Activated naive CD8-positive, alpha-beta T cell treated with anti-CD3 and anti-CD28 coated beads for 36 hours (primary cell): ENCODE results near the gene ABLIM2. TPM values are rescaled to one million over a fixed set of nuclear protein-coding genes. Genes with fewer than 3 reads are reported as not detected.

Experiments used
- DNase-seq: peaks from one replicate; pipeline ENCODE4 v3.0.0; 2021
- H3K27ac Mint-ChIP-seq: one replicate; pipeline ENCODE4 v1.8.0; 2022; ENCODE audit warnings: mild to moderate bottlenecking, moderate library complexity, mixed read lengths
- H3K27me3 Mint-ChIP-seq: one replicate; pipeline ENCODE4 v1.8.0; 2022; ENCODE audit warnings: mild to moderate bottlenecking, mixed read lengths
- H3K36me3 Mint-ChIP-seq: one replicate; pipeline ENCODE4 v1.8.0; 2021; ENCODE audit warnings: mild to moderate bottlenecking, mixed read lengths
- H3K4me1 Mint-ChIP-seq: one replicate; pipeline ENCODE4 v1.8.0; 2021; ENCODE audit warnings: mixed read lengths
- H3K4me3 Mint-ChIP-seq: one replicate; pipeline ENCODE4 v1.8.0; 2022; ENCODE audit warnings: mild to moderate bottlenecking, moderate library complexity, mixed read lengths
- H3K9me3 Mint-ChIP-seq: one replicate; pipeline ENCODE4 v1.8.0; 2022; ENCODE audit warnings: mixed read lengths
- total RNA-seq, 2 experiments: library from RNA; stranded (reverse); gene quantifications; one replicate each; pipeline ENCODE4 v1.2.3, GENCODE V29; 2021

The ABLIM2 gene
- total RNA-seq, 2 experiments from 2014 or later, result 0.41 to 0.62 TPM

DNA sequence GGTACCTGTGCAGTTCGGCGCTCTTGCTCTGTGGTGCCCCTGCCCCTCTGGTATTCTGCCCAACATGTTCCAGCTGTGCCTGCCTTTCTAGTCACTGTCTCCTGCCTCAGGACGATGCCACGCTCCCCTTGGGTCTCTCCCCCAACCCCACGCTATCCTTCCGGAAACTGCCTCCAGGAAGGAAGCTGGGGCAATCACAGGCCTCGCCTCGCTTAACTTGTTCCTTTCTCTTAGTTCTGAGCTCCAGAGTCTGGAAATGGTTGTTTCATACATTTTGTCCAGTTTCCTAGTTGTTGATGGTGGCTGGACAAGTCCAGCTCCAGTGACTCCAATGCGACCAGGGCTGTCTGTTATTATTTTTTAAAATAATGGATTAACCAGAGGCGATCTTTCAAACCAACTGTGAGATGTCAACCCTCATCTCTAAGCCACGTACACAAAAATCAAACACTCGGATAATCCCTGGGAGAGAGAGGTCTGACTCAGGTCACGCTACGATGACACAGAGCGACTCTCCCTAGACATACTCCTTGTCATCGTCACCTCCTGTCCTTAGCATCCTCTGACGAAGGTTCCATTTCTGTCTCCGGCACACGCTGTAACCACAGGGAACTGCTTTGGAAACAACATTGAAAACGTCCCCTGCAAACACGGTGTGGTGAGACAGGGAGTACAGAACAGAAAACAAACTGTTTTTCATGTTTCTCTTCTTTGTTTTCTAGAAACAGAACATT, 62.5 kb downstream of the ABLIM2 start:
- peaks cover 12% of the 10 kb centered on the region for H3K36me3 Mint-ChIP-seq
- H3K4me1 Mint-ChIP-seq, result no peaks in the 10 kb centered on the region
- H3K27me3 Mint-ChIP-seq, result no peaks in the 10 kb centered on the region
- no peak overlapping the region for H3K27ac Mint-ChIP-seq
- H3K4me3 Mint-ChIP-seq, result no peak overlapping the region
- H3K9me3 Mint-ChIP-seq, result peaks cover 21% of the 10 kb centered on the region
- DNase-seq, result no peak

DNA sequence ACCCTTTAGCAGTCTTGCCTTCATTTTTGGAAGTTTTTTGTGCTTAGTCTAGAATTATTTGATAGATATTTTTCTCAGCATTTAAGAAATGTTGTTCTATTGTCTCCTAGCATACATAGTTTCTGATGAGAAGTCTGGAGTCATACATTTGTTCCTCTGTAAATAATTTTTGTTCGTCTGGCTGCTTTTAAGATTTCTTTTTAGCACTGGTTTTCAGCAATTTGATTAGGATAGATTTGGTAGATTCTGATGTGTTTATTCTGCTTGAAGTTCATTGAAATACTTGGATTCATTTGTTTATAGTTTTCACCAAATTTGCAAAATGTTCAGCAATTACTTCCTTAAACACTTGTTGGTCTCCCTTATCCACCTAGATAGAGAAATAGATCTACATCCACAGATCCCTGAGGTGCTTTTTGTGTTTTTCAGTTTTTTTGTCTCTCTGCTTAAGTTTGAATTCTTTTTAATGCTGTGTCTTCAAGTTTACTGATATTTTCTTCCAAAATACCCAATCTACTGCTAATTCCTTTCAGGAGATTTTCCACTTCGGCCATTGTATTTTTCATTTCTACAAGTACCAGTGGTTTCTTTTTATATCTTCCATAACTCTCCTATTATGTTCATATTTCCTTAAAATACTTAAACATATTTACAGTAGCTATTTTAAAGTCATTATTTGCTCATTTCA, 64.9 kb downstream of the ABLIM2 start:
- H3K27ac Mint-ChIP-seq, result no peak overlapping the region
- no peak overlapping the region for H3K4me3 Mint-ChIP-seq
- peaks cover 21% of the 10 kb centered on the region for H3K9me3 Mint-ChIP-seq
- peaks cover 12% of the 10 kb centered on the region for H3K36me3 Mint-ChIP-seq
- H3K27me3 Mint-ChIP-seq, result no peaks in the 10 kb centered on the region
- peaks cover 7% of the 10 kb centered on the region for H3K4me1 Mint-ChIP-seq
- no peak for DNase-seq

DNA sequence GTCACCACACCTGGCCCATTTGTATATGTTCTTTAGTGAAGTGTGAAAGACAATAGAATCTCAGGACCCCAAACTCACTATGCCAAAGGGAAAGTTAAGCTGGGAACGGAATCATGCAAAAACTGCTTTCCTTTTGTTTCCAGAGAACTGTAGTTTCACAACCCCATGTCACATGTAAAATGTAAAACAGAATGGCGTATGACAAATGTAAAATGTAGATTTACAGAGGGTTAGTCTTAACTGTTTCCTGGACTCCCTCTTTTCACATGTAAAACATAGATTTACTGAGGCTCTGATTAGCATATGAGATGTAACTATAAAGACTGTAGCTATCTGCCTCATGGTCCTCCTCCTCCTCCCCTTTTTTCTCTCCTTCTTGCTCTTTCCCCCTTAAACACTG, 66.3 kb downstream of the ABLIM2 start:
- H3K36me3 Mint-ChIP-seq, result peaks cover 12% of the 10 kb centered on the region
- H3K9me3 Mint-ChIP-seq, result peaks cover 21% of the 10 kb centered on the region
- peaks cover 7% of the 10 kb centered on the region for H3K4me1 Mint-ChIP-seq
- no peak for DNase-seq
- no peak overlapping the region for H3K4me3 Mint-ChIP-seq
- H3K27me3 Mint-ChIP-seq, result no peaks in the 10 kb centered on the region
- H3K27ac Mint-ChIP-seq, result no peak overlapping the region

DNA sequence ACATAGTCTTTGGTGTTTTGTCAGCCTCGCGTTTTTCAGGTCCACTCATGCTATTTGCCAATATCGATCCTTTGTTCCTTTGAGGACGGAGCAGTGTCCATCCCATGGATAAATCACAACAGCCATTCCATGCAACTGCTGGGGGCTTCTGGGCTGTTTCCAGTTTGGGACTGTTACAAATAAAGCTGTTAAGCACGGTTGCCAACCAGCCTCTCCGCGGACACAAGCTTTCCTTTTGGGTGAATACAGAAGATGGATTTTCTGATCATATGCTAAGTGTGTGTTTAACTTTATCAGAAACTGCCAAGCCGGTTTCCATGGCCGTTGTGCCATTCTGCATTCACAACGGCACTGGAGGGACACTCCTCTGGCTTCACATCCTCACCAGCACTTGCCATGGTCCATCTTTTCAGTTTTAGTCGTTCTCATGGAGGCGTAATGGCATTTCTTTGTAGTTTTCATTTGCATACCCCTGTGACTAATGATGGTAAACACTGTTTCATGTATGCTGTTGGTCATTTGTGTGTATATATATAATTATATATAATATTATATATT, 67.8 kb downstream of the ABLIM2 start:
- Mint-ChIP-seq H3K27me3 (no peaks in the 10 kb centered on the region), H3K4me3 (no peak overlapping the region), H3K36me3 (peaks cover 10% of the 10 kb centered on the region), H3K4me1 (peaks cover 7% of the 10 kb centered on the region), H3K27ac (no peak overlapping the region), H3K9me3 (peaks cover 18% of the 10 kb centered on the region)
- DNase-seq, result no peak

DNA sequence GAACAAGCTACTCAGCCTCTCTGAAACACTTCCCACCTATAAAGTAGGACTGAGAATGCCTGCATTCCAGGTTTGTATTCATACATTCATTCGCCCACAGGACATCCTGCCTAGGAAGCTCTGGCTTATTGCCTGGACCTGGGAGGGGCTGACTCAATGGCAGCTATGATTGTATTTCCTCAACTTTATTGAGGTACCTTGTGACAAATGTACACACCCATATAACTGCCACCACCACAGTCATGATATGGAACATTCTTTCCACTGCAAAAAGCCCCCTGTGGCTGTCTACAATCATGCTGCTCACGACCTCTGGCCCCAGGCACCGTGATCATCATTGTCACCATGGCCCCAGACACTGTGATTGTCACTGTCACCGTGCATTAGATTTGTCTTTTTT, 68.3 kb downstream of the ABLIM2 start:
- no peak overlapping the region for H3K27ac Mint-ChIP-seq
- H3K27me3 Mint-ChIP-seq, result no peaks in the 10 kb centered on the region
- no peak overlapping the region for H3K4me3 Mint-ChIP-seq
- peak; percentile 31 for DNase-seq
- peaks cover 7% of the 10 kb centered on the region for H3K4me1 Mint-ChIP-seq
- peaks cover 16% of the 10 kb centered on the region for H3K9me3 Mint-ChIP-seq
- peaks cover 9% of the 10 kb centered on the region for H3K36me3 Mint-ChIP-seq

DNA sequence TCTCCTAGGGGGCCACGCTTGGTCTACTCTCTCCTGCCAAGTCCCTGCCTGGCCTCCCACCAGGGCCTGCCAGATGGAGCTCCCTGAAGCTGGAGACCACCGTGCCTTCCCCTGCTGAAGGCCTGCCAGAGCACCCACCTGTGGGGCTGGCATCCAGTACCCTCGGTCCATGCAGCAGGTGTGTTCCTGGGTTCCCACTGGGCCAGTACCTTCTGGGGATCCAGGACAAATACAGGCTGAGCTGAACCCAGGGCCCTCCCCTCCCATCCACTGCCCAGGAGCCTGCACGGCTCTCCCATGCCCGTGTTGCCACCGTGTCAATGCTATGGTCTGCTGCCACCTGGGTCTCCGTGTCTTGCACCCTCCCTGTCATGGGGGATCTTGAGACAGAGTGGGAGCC, 68.8 kb downstream of the ABLIM2 start:
- peaks cover 7% of the 10 kb centered on the region for H3K4me1 Mint-ChIP-seq
- DNase-seq, result no peak
- H3K27ac Mint-ChIP-seq, result no peak overlapping the region
- H3K36me3 Mint-ChIP-seq, result peaks cover 8% of the 10 kb centered on the region
- no peak overlapping the region for H3K4me3 Mint-ChIP-seq
- H3K9me3 Mint-ChIP-seq, result peaks cover 13% of the 10 kb centered on the region
- H3K27me3 Mint-ChIP-seq, result no peaks in the 10 kb centered on the region

DNA sequence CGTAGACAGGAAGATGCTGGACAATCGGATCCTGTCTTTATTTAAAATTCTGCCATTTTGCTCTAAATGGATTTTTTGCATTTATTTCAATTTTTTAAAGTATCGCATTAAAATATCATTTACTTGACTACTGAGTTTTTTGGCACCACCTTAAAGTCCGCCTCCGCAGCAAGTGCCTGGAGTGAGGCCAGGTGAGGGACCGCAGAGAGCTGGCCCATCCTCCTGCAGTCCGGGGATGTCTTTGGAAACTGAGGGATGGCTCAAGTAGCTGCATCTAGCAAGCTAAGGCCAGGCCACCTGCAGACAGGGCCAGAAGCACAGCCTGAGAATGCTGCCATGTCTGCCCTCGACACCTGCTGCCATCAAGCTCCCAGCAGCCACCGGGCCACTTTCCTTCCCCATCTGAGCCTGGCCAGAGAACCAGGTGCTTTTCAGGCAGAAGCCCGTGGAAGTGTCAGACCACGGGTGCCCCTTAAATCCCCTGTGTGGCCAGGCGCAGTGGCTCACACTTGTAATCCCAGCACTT, 69.6 kb downstream of the ABLIM2 start:
- Mint-ChIP-seq H3K36me3 (peaks cover 7% of the 10 kb centered on the region), H3K4me1 (peaks cover 7% of the 10 kb centered on the region), H3K9me3 (peaks cover 8% of the 10 kb centered on the region), H3K4me3 (no peak overlapping the region), H3K27me3 (no peaks in the 10 kb centered on the region), H3K27ac (no peak overlapping the region)
- DNase-seq, result no peak

DNA sequence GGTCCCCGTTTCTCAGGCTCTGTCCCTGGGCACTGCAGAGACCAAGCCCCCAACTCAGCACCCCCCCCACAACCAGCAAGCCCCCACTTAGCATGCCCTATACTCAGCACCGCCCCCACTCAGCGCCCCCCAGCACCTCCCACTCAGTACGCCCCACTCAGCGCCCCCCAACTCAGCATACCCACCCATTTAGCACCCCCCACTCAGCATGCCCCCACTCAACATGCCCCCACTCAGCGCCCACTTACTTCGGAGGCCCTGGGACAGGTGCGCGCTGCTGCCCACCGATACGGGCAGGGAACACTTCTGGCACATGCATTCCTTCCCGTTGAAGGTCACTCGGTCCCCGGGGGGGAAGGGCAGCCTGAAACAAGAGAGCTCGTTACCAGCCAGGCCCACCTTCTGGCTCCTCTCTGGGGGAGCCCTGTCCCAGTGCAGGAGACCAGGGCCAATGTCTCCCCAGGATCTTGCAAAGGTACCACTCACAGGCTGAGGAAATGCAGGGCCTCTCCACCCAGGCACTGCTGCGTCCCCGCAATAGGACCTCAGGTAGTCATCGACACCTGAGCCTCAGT, 70.6 kb downstream of the ABLIM2 start:
- Mint-ChIP-seq H3K27ac (no peak overlapping the region), H3K27me3 (no peaks in the 10 kb centered on the region), H3K9me3 (no peaks in the 10 kb centered on the region), H3K36me3 (no peaks in the 10 kb centered on the region), H3K4me1 (peaks cover 7% of the 10 kb centered on the region), H3K4me3 (no peak overlapping the region)
- DNase-seq, result no peak

DNA sequence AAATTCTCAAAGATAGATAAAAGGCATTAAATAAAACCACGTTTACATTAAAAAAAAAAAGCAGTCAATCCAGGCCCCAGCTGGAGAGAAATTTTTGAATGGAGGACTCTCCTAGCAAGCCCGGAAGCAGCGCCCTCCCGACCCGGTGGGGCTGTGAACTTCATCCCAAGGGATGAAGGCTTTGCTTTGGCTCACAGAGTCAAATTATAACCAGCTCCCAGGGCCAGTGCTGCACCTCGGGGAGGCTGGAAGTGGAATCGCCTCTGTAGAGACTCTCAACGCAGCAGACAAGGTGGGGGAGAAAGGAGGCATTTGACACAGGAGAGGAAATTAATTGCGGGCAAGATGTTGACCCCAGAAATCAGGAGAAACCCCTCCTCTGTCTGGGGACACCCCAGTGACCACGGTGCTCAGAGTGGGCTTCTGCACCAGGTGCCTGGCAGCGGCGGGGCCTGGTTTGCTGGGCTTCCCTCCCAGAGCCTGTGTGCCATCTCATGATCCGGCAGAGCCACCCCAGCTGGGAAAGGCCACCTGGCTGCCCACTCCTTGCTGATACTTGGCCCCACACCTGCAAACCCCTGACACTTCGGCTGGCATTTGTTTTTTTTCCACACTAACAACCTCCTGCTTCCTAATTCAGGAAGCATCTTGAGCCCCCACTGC, 71.7 kb downstream of the ABLIM2 start:
- no peak for DNase-seq
- H3K4me3 Mint-ChIP-seq, result no peak overlapping the region
- H3K36me3 Mint-ChIP-seq, result no peaks in the 10 kb centered on the region
- no peaks in the 10 kb centered on the region for H3K9me3 Mint-ChIP-seq
- peaks cover 7% of the 10 kb centered on the region for H3K4me1 Mint-ChIP-seq
- no peaks in the 10 kb centered on the region for H3K27me3 Mint-ChIP-seq
- no peak overlapping the region for H3K27ac Mint-ChIP-seq

DNA sequence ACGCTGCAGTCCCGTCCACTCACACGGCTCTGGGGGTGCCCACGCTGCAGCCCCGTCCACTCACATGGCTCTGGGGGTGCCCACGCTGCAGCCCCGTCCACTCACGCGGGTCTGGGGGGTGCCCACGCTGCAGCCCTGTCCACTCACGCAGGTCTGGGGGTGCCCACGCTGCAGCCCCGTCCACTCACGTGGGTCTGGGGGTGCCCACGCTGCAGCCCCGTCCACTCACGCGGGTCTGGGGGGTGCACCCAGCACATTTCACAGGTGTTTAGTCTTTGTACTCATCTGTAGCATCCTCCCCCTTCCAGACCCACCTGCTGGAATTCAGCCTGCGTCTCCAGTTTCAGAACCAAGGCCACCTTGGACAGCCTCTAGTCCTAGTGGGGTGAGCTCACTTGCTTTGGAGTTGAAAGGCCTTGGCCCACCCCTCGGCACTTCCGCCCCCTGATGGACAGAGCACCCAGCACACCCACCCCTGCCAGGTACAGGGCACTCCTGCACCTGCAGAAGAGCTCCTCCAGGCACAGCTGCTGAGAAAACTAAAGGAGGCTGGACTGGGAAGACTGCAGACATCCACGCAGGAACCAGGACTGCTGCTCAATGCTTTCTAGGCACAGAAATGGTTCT, 73.0 kb downstream of the ABLIM2 start:
- Mint-ChIP-seq H3K27ac (no peak overlapping the region), H3K4me1 (peaks cover 5% of the 10 kb centered on the region), H3K36me3 (no peaks in the 10 kb centered on the region), H3K4me3 (no peak overlapping the region), H3K9me3 (no peaks in the 10 kb centered on the region), H3K27me3 (no peaks in the 10 kb centered on the region)
- DNase-seq, result no peak

DNA sequence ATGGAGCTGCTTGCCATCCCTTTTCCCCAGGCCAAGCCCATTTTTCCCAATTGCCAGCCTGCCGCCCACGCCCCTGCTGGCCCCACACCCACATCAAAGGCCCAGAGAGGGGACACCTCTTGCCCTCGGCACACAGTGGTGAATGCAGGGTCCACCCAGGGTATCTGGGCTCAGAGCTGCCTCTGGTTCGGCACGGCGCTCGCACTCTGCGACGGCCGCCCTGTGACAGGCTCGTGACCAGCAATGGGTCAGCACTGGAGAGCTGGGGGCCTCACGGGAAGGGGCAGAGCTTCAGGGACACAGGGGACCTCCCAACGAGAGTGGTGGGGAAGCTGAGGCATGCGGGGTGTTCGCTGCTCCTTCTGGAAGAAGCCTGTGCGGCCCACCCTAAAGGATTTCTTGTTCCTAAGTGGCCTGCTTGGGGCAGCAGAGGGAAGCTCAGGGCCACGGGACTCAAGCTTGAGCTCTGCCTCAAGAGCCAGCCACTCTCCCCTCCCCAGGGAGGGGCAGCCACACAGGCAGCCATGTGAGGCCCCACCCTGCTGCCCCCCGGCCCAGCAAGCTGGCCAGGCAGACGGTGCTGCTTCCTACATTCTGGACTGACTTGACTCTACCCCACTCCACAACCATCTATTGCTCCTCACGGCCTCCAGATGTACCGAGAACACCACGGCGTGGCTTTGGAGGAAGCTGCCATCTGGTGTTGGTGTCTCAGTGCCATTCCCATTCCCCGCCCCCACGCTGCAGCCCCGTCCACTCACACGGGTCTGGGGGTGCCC, 73.7 kb downstream of the ABLIM2 start:
- no peak overlapping the region for H3K4me3 Mint-ChIP-seq
- H3K27me3 Mint-ChIP-seq, result no peaks in the 10 kb centered on the region
- H3K4me1 Mint-ChIP-seq, result no peaks in the 10 kb centered on the region
- no peak overlapping the region for H3K27ac Mint-ChIP-seq
- no peaks in the 10 kb centered on the region for H3K9me3 Mint-ChIP-seq
- no peak for DNase-seq
- no peaks in the 10 kb centered on the region for H3K36me3 Mint-ChIP-seq

DNA sequence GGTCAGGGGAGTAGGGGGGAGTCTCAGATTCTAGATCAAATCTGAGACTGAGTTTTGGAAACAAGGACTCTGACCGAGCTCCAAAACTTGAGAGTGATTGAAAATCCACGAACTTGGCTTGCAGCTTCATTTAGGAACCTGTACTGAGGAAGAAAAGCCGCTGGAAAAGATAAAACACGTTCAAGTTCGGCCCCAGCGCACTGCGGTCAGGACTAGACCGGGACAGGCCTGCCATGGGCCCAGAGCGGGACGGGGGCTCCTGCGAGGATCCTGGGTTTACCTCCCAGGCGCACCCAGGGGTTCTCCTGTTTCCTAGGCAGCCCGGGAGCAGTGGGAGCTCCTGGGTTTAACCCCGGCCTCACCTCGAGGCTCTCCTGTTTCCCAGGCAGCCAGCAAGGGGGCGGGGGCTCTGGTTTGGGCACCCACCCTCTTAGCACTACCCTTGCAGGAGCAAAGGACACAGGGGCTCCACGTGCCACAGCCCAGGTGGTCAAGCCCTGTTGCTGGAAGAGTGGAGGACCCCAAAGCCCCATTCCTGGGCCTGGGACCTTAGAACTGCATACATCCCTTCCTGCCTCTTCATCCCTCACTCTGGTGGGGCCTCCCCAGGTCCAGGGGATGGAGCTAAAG, 74.5 kb downstream of the ABLIM2 start:
- H3K36me3 Mint-ChIP-seq, result no peaks in the 10 kb centered on the region
- no peak overlapping the region for H3K4me3 Mint-ChIP-seq
- no peaks in the 10 kb centered on the region for H3K9me3 Mint-ChIP-seq
- no peak for DNase-seq
- H3K27me3 Mint-ChIP-seq, result no peaks in the 10 kb centered on the region
- no peak overlapping the region for H3K27ac Mint-ChIP-seq
- no peaks in the 10 kb centered on the region for H3K4me1 Mint-ChIP-seq

DNA sequence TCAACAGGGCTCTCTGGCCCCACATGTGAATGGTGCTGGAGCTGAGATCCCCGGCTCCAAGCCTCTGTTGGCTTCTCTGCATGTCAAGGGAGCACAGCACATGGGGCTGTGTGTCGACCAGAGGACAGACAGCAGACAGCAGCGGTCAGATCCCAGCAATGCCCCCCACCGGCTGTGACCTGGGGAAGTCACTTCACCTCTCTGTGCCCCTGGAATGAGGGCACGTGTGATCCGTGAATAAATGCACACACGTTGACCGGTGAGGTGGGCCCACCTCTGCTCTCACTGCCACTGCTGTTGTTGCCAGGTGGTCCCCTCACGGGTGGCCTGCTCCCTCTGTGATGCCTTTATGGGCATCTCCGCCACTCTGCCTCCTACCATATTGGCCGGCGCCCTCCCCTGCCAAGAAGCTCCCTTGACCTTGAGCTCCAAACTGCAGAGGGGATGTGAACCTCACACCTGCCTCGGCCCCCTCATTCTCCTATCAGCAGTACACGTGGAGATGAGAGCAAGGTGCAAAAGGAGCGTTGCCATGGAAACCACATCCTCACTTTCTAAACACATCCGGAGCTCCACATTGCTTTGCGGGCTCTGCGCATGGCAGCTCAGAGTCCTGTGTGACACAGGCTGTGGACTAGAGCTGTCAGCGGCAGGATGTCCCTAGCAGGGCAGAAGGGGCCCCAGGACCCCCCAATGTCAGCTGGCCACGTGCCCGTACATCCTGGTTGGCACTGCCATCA, 75.4 kb downstream of the ABLIM2 start:
- Mint-ChIP-seq H3K27me3 (no peaks in the 10 kb centered on the region), H3K36me3 (no peaks in the 10 kb centered on the region)

More for the DNA sequence above, 75.4 kb downstream of the ABLIM2 start:
- Mint-ChIP-seq H3K4me3 (no peak overlapping the region), H3K4me1 (no peaks in the 10 kb centered on the region), H3K9me3 (no peaks in the 10 kb centered on the region), H3K27ac (no peak overlapping the region)
- no peak for DNase-seq
